Measurements from ENCODE around the gene LRRC57. TPM values are rescaled to one million over a fixed set of nuclear protein-coding genes. Genes with fewer than 3 reads are reported as not detected.

LRRC57 gene
- total RNA-seq, 1 experiment from 2014 or later, result 18.7 TPM

GRCh38 chr15:42578984-42579537 is 30.5 kb upstream of the LRRC57 start:
- no peak overlapping the region for H3T11ph ChIP-seq (ENCODE audit: low read length)
- H4K8ac ChIP-seq (replicated peaks; ENCODE audit: insufficient read length, low read depth, low read length), result no peak overlapping the region
- no peaks in the 10 kb centered on the region for H3K79me1 ChIP-seq (ENCODE audit: insufficient read depth, low read depth, low read length, poor library complexity, severe bottlenecking)
- H4K91ac ChIP-seq (ENCODE audit: insufficient read length, low read depth, low read length), result no peak overlapping the region
- no peak overlapping the region for H3K4ac ChIP-seq (ENCODE audit: low read depth, low read length)
- H3K27me3 ChIP-seq (ENCODE audit: insufficient read depth, low read length), result peaks cover 7% of the 10 kb centered on the region; the same call in 1 of the 2 replicates
- no peak overlapping the region for H3K27ac ChIP-seq (ENCODE audit: insufficient read length, low read depth, low read length)
- no peak overlapping the region for H2BK12ac ChIP-seq (ENCODE audit: insufficient read length, low read depth, low read length)
- no peak for DNase-seq
- Mint-ChIP-seq H3K36me3 (ENCODE audit: insufficient read depth in 1 of 3, low read depth in 3 of 3) (no peaks in the 10 kb centered on the region), H3K27me3 (ENCODE audit: low read depth) (peaks cover 74% of the 10 kb centered on the region), H3K27ac (no peak overlapping the region), H3K9me3 (0 out of 5 replicates have a peak, but pooled peaks cover 0 to 2% of the 10 kb centered on the region in 2 experiments), H3K4me1 (peaks cover 40 to 41% of the 10 kb centered on the region in 2 experiments), H3K4me3 (no peak overlapping the region)
- no peaks in the 10 kb centered on the region for H3K9me3 ChIP-seq (ENCODE audit: control insufficient read depth, low read depth, low read length)
- H3K23me2 ChIP-seq (ENCODE audit: insufficient read length, low read depth, low read length, poor library complexity, severe bottlenecking), result peaks cover 13% of the 10 kb centered on the region
- no peak overlapping the region for H3K14ac ChIP-seq (ENCODE audit: insufficient read depth, low read length)
- H3K79me2 ChIP-seq (ENCODE audit: insufficient read depth, low read length), result no peaks in the 10 kb centered on the region
- no peak overlapping the region for H2BK5ac ChIP-seq (ENCODE audit: insufficient read length, low read length)
- no CpG with 5 or more reads among the region's 2 CpGs for WGBS (ENCODE audit: extremely low coverage, insufficient read length, low lambda C conversion rate)
- TF ChIP-seq, protein P1, sequence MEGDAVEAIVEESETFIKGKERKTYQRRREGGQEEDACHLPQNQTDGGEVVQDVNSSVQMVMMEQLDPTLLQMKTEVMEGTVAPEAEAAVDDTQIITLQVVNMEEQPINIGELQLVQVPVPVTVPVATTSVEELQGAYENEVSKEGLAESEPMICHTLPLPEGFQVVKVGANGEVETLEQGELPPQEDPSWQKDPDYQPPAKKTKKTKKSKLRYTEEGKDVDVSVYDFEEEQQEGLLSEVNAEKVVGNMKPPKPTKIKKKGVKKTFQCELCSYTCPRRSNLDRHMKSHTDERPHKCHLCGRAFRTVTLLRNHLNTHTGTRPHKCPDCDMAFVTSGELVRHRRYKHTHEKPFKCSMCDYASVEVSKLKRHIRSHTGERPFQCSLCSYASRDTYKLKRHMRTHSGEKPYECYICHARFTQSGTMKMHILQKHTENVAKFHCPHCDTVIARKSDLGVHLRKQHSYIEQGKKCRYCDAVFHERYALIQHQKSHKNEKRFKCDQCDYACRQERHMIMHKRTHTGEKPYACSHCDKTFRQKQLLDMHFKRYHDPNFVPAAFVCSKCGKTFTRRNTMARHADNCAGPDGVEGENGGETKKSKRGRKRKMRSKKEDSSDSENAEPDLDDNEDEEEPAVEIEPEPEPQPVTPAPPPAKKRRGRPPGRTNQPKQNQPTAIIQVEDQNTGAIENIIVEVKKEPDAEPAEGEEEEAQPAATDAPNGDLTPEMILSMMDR (conservative IDR thresholded peaks at IDR 0.05), result no peak
- H4K5ac ChIP-seq (ENCODE audit: insufficient read length, low read depth, low read length), result no peak overlapping the region
- no peaks in the 10 kb centered on the region for H4K20me1 ChIP-seq (ENCODE audit: control insufficient read depth, insufficient read depth, insufficient read length)
- H2AFZ ChIP-seq (ENCODE audit: low read length), result no peak overlapping the region
- H2BK20ac ChIP-seq (ENCODE audit: low read depth, low read length, poor library complexity, severe bottlenecking), result no peak overlapping the region
- no peak overlapping the region for H3K9ac ChIP-seq (ENCODE audit: extremely low read depth, insufficient read length, low read length)
- H3K18ac ChIP-seq (ENCODE audit: insufficient read length, low read depth, low read length), result no peak overlapping the region
- no peak overlapping the region for H3K56ac ChIP-seq (ENCODE audit: insufficient read length, low read depth, low read length)
- H2AK5ac ChIP-seq (ENCODE audit: insufficient read length, low read length), result no peak overlapping the region
- H3K23ac ChIP-seq (ENCODE audit: insufficient read length, low read depth, low read length), result no peak overlapping the region
- no peak overlapping the region for H2BK120ac ChIP-seq (ENCODE audit: low read depth, low read length, poor library complexity, severe bottlenecking)
- no peaks in the 10 kb centered on the region; the same call in 1 of the 2 replicates for H3K4me1 ChIP-seq (ENCODE audit: insufficient read depth, low read length)
- no peak overlapping the region for H3K4me2 ChIP-seq (ENCODE audit: insufficient read depth, insufficient read length, low read length)
- no peak overlapping the region for H2BK15ac ChIP-seq (ENCODE audit: low read depth, low read length)

Data from H9 (cell line).